HEK293 (cell line): ENCODE measurements around the gene THUMPD3.
A peak's percentile ranks its signal among the peaks of the same experiment; 100 is the strongest.

ENCODE experiments used
- CTCF ChIA-PET: fragments of 350-600 bp; formaldehyde crosslinking; extraction: SDS; loops from one replicate; lab custom pipeline; 2021; ENCODE audit warnings: antibody characterized with exemption; lab: Yijun Ruan, JAX
- POLR2A ChIA-PET: fragments of 300-600 bp; formaldehyde crosslinking; extraction: SDS; loops from one replicate; lab custom pipeline; 2020; ENCODE audit warnings: antibody characterized with exemption, inconsistent platforms; lab: Yijun Ruan, JAX
- H3K27ac ChIP-seq: fragments of 200-500 bp; sonication (Bioruptor generic); 2 replicates; pipeline ENCODE4 v1.5.1; 2014; ENCODE audit warnings: low read depth, low read length, control low read depth, inconsistent platforms; ENCODE audit errors: extremely low read depth
- H3K36me3 ChIP-seq, 2 experiments: fragments of 200-500 bp in 1 of 2; sonication (Bioruptor generic) in 1 of 2; 1 replicate in 1 of 2; 2 replicates in 1 of 2; pipeline ENCODE4 v1.5.1; 2014 to 2017; ENCODE audit warnings: inconsistent platforms in 2 of 2, low read length in 2 of 2; ENCODE audit not compliant: control insufficient read depth in 2 of 2, insufficient read depth in 1 of 2
- H3K4me1 ChIP-seq: fragments of 200-500 bp; sonication (Bioruptor generic); 2 replicates; pipeline ENCODE4 v1.5.1; 2014; ENCODE audit warnings: mild to moderate bottlenecking, low read length, inconsistent platforms; ENCODE audit not compliant: control insufficient read depth, insufficient read depth
- H3K4me3 ChIP-seq: 2 replicates; pipeline ENCODE4 v1.5.1; 2011; ENCODE audit warnings: low read depth, mild to moderate bottlenecking, control low read depth, low read length, moderate library complexity
- H3K9me3 ChIP-seq: fragments of 200-500 bp; sonication (Bioruptor generic); 2 replicates; pipeline ENCODE4 v1.5.1; 2014; ENCODE audit warnings: low read depth, low read length, inconsistent platforms; ENCODE audit not compliant: control insufficient read depth, insufficient read depth
- BCL11A ChIP-seq: fragments of 450-650 bp; formaldehyde crosslinking; IDR thresholded peaks from 2 replicates; pipeline ENCODE4 v1.5.1; 2016; ENCODE audit warnings: low read depth, missing biosample characterization, missing genetic modification characterization
- EGR2 ChIP-seq: fragments of 450-650 bp; formaldehyde crosslinking; IDR thresholded peaks from 2 replicates; pipeline ENCODE4 v1.5.1; 2016; ENCODE audit warnings: low read depth, missing biosample characterization, missing genetic modification characterization
- OVOL3 ChIP-seq: fragments of 450-650 bp; formaldehyde crosslinking; IDR thresholded peaks from 2 replicates; pipeline ENCODE4 v1.5.1; 2016; ENCODE audit warnings: missing biosample characterization, missing genetic modification characterization
- PRDM4 ChIP-seq: fragments of 450-650 bp; formaldehyde crosslinking; IDR thresholded peaks from 2 replicates; pipeline ENCODE4 v1.5.1; 2017; ENCODE audit warnings: missing biosample characterization, missing genetic modification characterization
- SCRT2 ChIP-seq: fragments of 450-650 bp; formaldehyde crosslinking; IDR thresholded peaks from 2 replicates; pipeline ENCODE4 v1.5.1; 2016; ENCODE audit warnings: missing biosample characterization, missing genetic modification characterization
- SETDB1 ChIP-seq: IDR thresholded peaks from one replicate; pipeline ENCODE4 v1.6.1; 2017; ENCODE audit warnings: mild to moderate bottlenecking, low read length, moderate library complexity, mixed read lengths; ENCODE audit not compliant: insufficient read length
- SP2 ChIP-seq: fragments of 450-650 bp; formaldehyde crosslinking; IDR thresholded peaks from 2 replicates; pipeline ENCODE4 v1.5.1; 2016; ENCODE audit warnings: missing biosample characterization, missing genetic modification characterization
- SP3 ChIP-seq: fragments of 450-650 bp; formaldehyde crosslinking; IDR thresholded peaks from 2 replicates; pipeline ENCODE4 v1.5.1; 2016; ENCODE audit warnings: missing biosample characterization, missing genetic modification characterization
- ZBTB17 ChIP-seq: fragments of 450-650 bp; formaldehyde crosslinking; IDR thresholded peaks from 2 replicates; pipeline ENCODE4 v1.5.1; 2016; ENCODE audit warnings: missing biosample characterization, missing genetic modification characterization
- ZBTB26 ChIP-seq: fragments of 450-650 bp; formaldehyde crosslinking; optimal IDR thresholded peaks from 2 replicates; pipeline ENCODE3; 2016; ENCODE audit warnings: missing biosample characterization, mild to moderate bottlenecking, missing genetic modification characterization
- ZFHX2 ChIP-seq: fragments of 450-650 bp; formaldehyde crosslinking; conservative IDR thresholded peaks from 2 replicates; pipeline ENCODE4 v1.5.1; 2016; ENCODE audit warnings: missing biosample characterization, missing genetic modification characterization
- ZFP69B ChIP-seq: fragments of 450-650 bp; formaldehyde crosslinking; IDR thresholded peaks from 2 replicates; pipeline ENCODE4 v1.5.1; 2016; ENCODE audit warnings: missing biosample characterization, missing genetic modification characterization
- ZIC2 ChIP-seq: fragments of 450-650 bp; formaldehyde crosslinking; IDR thresholded peaks from 2 replicates; pipeline ENCODE4 v1.5.1; 2016; ENCODE audit warnings: missing biosample characterization, missing genetic modification characterization
- ZNF175 ChIP-seq: fragments of 450-650 bp; formaldehyde crosslinking; IDR thresholded peaks from 2 replicates; pipeline ENCODE4 v1.5.1; 2016; ENCODE audit warnings: missing biosample characterization, missing genetic modification characterization
- ZNF214 ChIP-seq: fragments of 450-650 bp; formaldehyde crosslinking; IDR thresholded peaks from 2 replicates; pipeline ENCODE4 v1.5.1; 2017; ENCODE audit warnings: missing biosample characterization, mild to moderate bottlenecking, missing genetic modification characterization, borderline replicate concordance
- ZNF341 ChIP-seq: fragments of 450-650 bp; formaldehyde crosslinking; IDR thresholded peaks from 2 replicates; pipeline ENCODE4; 2016; ENCODE audit warnings: low read depth, missing biosample characterization, missing genetic modification characterization
- ZNF366 ChIP-seq: fragments of 450-650 bp; formaldehyde crosslinking; conservative IDR thresholded peaks from 2 replicates; pipeline ENCODE4 v1.5.1; 2016; ENCODE audit warnings: missing biosample characterization, missing genetic modification characterization
- ZNF37A ChIP-seq: fragments of 450-650 bp; IDR thresholded peaks from 2 replicates; pipeline ENCODE4 v1.5.1; 2018; ENCODE audit warnings: missing biosample characterization, missing genetic modification characterization
- ZNF391 ChIP-seq: fragments of 450-650 bp; formaldehyde crosslinking; IDR thresholded peaks from 2 replicates; pipeline ENCODE4 v1.5.1; 2016; ENCODE audit warnings: low read depth, missing biosample characterization, missing genetic modification characterization, borderline replicate concordance
- ZNF473 ChIP-seq: fragments of 450-650 bp; formaldehyde crosslinking; IDR thresholded peaks from 2 replicates; pipeline ENCODE4 v1.5.1; 2017; ENCODE audit warnings: missing biosample characterization, missing genetic modification characterization
- ZNF48 ChIP-seq: fragments of 450-650 bp; formaldehyde crosslinking; IDR thresholded peaks from 2 replicates; pipeline ENCODE4 v1.5.1; 2016; ENCODE audit warnings: missing biosample characterization, missing genetic modification characterization
- ZNF513 ChIP-seq: fragments of 450-650 bp; IDR thresholded peaks from 2 replicates; pipeline ENCODE4 v1.5.1; 2018; ENCODE audit warnings: missing biosample characterization, missing genetic modification characterization
- ZNF530 ChIP-seq: fragments of 450-650 bp; formaldehyde crosslinking; IDR thresholded peaks from 2 replicates; pipeline ENCODE4 v1.5.1; 2016; ENCODE audit warnings: low read depth, missing biosample characterization, missing genetic modification characterization
- ZNF549 ChIP-seq: fragments of 450-650 bp; IDR thresholded peaks from 2 replicates; pipeline ENCODE4 v1.5.1; 2018; ENCODE audit warnings: missing biosample characterization, missing genetic modification characterization, mild to moderate bottlenecking, inconsistent platforms, moderate library complexity
- ZNF600 ChIP-seq: fragments of 450-650 bp; formaldehyde crosslinking; IDR thresholded peaks from 2 replicates; pipeline ENCODE4 v1.5.1; 2016; ENCODE audit warnings: missing biosample characterization, missing genetic modification characterization
- ZNF610 ChIP-seq: fragments of 450-650 bp; formaldehyde crosslinking; IDR thresholded peaks from 2 replicates; pipeline ENCODE4 v1.5.1; 2016; ENCODE audit warnings: missing biosample characterization, missing genetic modification characterization, borderline replicate concordance
- ZNF629 ChIP-seq: fragments of 450-650 bp; formaldehyde crosslinking; IDR thresholded peaks from 2 replicates; pipeline ENCODE4 v1.5.1; 2017; ENCODE audit warnings: missing biosample characterization, missing genetic modification characterization
- ZNF692 ChIP-seq: fragments of 450-650 bp; formaldehyde crosslinking; IDR thresholded peaks from 2 replicates; pipeline ENCODE4 v1.5.1; 2016; ENCODE audit warnings: missing biosample characterization, missing genetic modification characterization
- ZSCAN5A ChIP-seq: fragments of 450-650 bp; formaldehyde crosslinking; IDR thresholded peaks from 2 replicates; pipeline ENCODE4 v1.5.1; 2016; ENCODE audit warnings: missing biosample characterization, missing genetic modification characterization

THUMPD3 gene

GRCh38 chr3:9362731-9363530 lies at the start of gene THUMPD3:
Gene THUMPD3, plus strand, starts transcription at chr3:9363054. Its CDS starts 2,015 bp downstream, at chr3:9365069.
- no peaks in the 10 kb centered on the region for H3K9me3 ChIP-seq
- H3K27ac ChIP-seq: peak within 1 kb of the TSS; percentile 93
- POLR2A ChIA-PET: interaction anchor here (0.5 to 3.6 kb wide), 13 partner anchors 8 to 1311 kb away, joined by 3 to 70 read pairs (median 3); partner anchors contain the start of genes ARPC4 and SETD5
- peak within 1 kb of the TSS; percentile 77 for H3K4me3 ChIP-seq
- H3K4me1 ChIP-seq: peaks cover 3% of the 10 kb centered on the region; the same call in 1 of the 2 replicates
- H3K36me3 ChIP-seq: peaks cover 26 to 34% of the 10 kb centered on the region in 2 experiments
- CTCF ChIA-PET: interaction anchor here (1.0 to 2.3 kb wide), 4 partner anchors 10 to 141 kb away, joined by 3 to 31 read pairs (median 8); no protein-coding TSS in a partner anchor
- no peak for TF ChIP-seq ZNF692 (tag by site-specific recombination)
- TF ChIP-seq ZNF629 (tag by site-specific recombination): peak; percentile 86
- TF ChIP-seq ZNF48 (tag by site-specific recombination): no peak
- TF ChIP-seq OVOL3: peak; percentile 55; the same call in 1 of the 2 replicates
- TF ChIP-seq PRDM4 (tag by site-specific recombination): peak; percentile 36; the same call in 1 of the 2 replicates
- no peak for TF ChIP-seq ZNF473
- peak; percentile 49; the same call in 1 of the 2 replicates for TF ChIP-seq ZFP69B (tag by site-specific recombination)
- TF ChIP-seq ZNF37A (tag by site-specific recombination): no peak
- 0 out of 2 replicates have a peak, but pooled peaks have one; percentile 81 for TF ChIP-seq ZNF610 (tag by site-specific recombination)
- TF ChIP-seq ZNF366 (tag by site-specific recombination): peak; percentile 39; the same call in 1 of the 2 replicates
- no peak for TF ChIP-seq ZNF214
- TF ChIP-seq ZIC2 (tag by site-specific recombination): peak; percentile 45; the same call in 1 of the 2 replicates
- peak; percentile 95 for TF ChIP-seq ZNF600
- TF ChIP-seq ZSCAN5A: peak; percentile 65; the same call in 1 of the 2 replicates
- peak; percentile 64; the same call in 1 of the 2 replicates for TF ChIP-seq BCL11A (tag by site-specific recombination)
- peak; percentile 86 for TF ChIP-seq ZBTB17
- peak; percentile 97 for TF ChIP-seq SP2 (tag by site-specific recombination)
- TF ChIP-seq ZNF175 (tag by site-specific recombination): no peak
- no peak for TF ChIP-seq ZNF549 (tag by site-specific recombination)
- peak; percentile 56 for TF ChIP-seq ZBTB26 (tag by site-specific recombination)
- peak; percentile 93 for TF ChIP-seq ZFHX2
- TF ChIP-seq ZNF341 (tag by site-specific recombination): peak; percentile 99
- TF ChIP-seq SCRT2 (tag by site-specific recombination): 0 out of 2 replicates have a peak, but pooled peaks have one; percentile 24
- TF ChIP-seq SP3 (tag by site-specific recombination): peak; percentile 85
- TF ChIP-seq ZNF513 (tag by site-specific recombination): no peak
- peak; percentile 73; the same call in 1 of the 2 replicates for TF ChIP-seq ZNF391 (tag by site-specific recombination)
- no peak for TF ChIP-seq ZNF530 (tag by site-specific recombination)
- TF ChIP-seq SETDB1: peak; percentile 52
- peak; percentile 89 for TF ChIP-seq EGR2 (tag by site-specific recombination)
